ENCODE results near the gene ADAMTSL4.

DNA sequence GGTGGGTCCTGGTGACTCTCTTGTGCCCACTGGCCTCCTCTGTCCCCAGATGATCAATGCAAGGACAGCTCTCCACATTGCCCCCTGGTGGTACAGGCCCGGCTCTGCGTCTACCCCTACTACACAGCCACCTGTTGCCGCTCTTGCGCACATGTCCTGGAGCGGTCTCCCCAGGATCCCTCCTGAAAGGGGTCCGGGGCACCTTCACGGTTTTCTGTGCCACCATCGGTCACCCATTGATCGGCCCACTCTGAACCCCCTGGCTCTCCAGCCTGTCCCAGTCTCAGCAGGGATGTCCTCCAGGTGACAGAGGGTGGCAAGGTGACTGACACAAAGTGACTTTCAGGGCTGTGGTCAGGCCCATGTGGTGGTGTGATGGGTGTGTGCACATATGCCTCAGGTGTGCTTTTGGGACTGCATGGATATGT is 10.8 kb downstream of the ADAMTSL4 start:
- TF ChIP-seq, protein P1, sequence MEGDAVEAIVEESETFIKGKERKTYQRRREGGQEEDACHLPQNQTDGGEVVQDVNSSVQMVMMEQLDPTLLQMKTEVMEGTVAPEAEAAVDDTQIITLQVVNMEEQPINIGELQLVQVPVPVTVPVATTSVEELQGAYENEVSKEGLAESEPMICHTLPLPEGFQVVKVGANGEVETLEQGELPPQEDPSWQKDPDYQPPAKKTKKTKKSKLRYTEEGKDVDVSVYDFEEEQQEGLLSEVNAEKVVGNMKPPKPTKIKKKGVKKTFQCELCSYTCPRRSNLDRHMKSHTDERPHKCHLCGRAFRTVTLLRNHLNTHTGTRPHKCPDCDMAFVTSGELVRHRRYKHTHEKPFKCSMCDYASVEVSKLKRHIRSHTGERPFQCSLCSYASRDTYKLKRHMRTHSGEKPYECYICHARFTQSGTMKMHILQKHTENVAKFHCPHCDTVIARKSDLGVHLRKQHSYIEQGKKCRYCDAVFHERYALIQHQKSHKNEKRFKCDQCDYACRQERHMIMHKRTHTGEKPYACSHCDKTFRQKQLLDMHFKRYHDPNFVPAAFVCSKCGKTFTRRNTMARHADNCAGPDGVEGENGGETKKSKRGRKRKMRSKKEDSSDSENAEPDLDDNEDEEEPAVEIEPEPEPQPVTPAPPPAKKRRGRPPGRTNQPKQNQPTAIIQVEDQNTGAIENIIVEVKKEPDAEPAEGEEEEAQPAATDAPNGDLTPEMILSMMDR (IDR thresholded peaks at IDR 0.05), result peak in 3 of 4 experiments; percentile 90 to 96 (median 91)
- no peak for TF ChIP-seq EP300 (IDR thresholded peaks at IDR 0.05)
